DND-41 (cell line): ENCODE results near the gene SLC17A7.

Experiments used
- EZH2 ChIP-seq: IDR thresholded peaks from 3 replicates; pipeline ENCODE4 v1.6.1; 2012; ENCODE audit warnings: borderline replicate concordance, low read depth, mild to moderate bottlenecking, moderate library complexity, low read length, inconsistent platforms; ENCODE audit not compliant: severe bottlenecking
- TF ChIP-seq, protein P1 (sequence below): IDR thresholded peaks from 2 replicates; pipeline ENCODE4 v1.5.1; 2012; ENCODE audit warnings: borderline replicate concordance, low read length, moderate library complexity, mild to moderate bottlenecking; ENCODE audit not compliant: poor library complexity, severe bottlenecking; ENCODE audit errors: extremely low read depth

DNA sequence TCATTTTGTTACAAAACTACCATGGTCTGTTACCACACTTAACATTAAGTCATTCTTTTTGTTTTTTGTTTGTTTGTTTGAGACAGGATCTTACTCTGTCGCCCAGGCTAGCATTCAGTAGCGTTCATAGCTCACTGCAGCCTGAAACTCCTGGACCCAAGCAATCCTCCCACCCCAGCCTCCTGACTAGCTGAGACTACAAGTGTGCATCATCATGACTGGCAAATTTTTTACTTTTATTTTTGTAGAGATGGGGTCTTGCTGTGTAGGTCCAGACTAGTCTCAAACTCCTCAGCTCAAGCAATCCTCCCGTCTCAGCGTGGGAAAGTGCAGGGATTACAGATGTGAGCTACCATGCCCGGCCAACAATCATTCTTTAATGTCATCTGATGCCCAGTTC, 15.0 kb upstream of the SLC17A7 start:
- TF ChIP-seq, protein P1, sequence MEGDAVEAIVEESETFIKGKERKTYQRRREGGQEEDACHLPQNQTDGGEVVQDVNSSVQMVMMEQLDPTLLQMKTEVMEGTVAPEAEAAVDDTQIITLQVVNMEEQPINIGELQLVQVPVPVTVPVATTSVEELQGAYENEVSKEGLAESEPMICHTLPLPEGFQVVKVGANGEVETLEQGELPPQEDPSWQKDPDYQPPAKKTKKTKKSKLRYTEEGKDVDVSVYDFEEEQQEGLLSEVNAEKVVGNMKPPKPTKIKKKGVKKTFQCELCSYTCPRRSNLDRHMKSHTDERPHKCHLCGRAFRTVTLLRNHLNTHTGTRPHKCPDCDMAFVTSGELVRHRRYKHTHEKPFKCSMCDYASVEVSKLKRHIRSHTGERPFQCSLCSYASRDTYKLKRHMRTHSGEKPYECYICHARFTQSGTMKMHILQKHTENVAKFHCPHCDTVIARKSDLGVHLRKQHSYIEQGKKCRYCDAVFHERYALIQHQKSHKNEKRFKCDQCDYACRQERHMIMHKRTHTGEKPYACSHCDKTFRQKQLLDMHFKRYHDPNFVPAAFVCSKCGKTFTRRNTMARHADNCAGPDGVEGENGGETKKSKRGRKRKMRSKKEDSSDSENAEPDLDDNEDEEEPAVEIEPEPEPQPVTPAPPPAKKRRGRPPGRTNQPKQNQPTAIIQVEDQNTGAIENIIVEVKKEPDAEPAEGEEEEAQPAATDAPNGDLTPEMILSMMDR: no peak
- no peak for TF ChIP-seq EZH2
